Loucy (cell line): ENCODE results near the gene RPP14.

Experiments
- CTCF ChIP-seq: fragments of 200-600 bp; sonication (generic); conservative IDR thresholded peaks from 2 replicates; pipeline ENCODE4 v1.5.1; 2014; ENCODE audit warnings: mild to moderate bottlenecking, antibody characterized with exemption, low read length
- EZH2phosphoT487 ChIP-seq: fragments of 200-600 bp; IDR thresholded peaks from 2 replicates; pipeline ENCODE4 v1.6.1; 2018; ENCODE audit warnings: antibody characterized with exemption, mild to moderate bottlenecking, moderate library complexity, borderline replicate concordance

- no peak for TF ChIP-seq CTCF
- TF ChIP-seq EZH2phosphoT487: no peak
These were observed 36.6 kb downstream of the RPP14 start for GRCh38 chr3:58342676-58343075.
